ENCODE results near the gene PRAMEF12. TPM values are rescaled to one million over a fixed set of nuclear protein-coding genes. Genes with fewer than 3 reads are reported as not detected.

Gene PRAMEF12
- total RNA-seq, 4 donors from 2014 or later, result not detected

DNA sequence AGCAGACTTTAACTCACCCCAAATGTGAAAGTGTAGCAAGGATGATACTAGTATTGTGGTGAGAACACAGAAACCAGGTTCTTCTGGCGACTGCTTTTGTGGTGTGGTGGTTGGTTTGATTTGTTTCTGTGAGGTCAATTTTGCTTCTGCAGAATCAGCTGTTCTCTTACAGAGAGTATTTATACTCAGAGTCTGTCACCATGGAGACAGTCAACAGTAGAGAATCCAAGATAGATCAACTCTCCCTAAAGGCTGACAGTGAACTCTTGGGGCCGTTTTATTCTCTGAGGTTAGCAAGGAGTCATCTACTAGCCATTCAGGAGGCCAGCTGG lies 27.6 kb upstream of the PRAMEF12 start, which contains the start of gene CFAP107:
TSS of gene CFAP107 (plus strand) at position 209 of the 332 bp plus-strand sequence. CDS start 231 bp downstream, outside the sequence.
- no peak for DNase-seq
- Histone ChIP-seq H3K27ac (no peak within 1 kb of the TSS), H3K36me3 (no peaks in the 10 kb centered on the region), H3K4me3 (no peak within 1 kb of the TSS), H3K27me3 (peaks cover 6% of the 10 kb centered on the region), H3K9me3 (peaks cover 15 to 16% of the 10 kb centered on the region in 2 donors), H3K4me1 (no peaks in the 10 kb centered on the region)
- 10 to 12% methylated on average over 2 of the region's 2 CpGs for WGBS, 2 donors (ENCODE audit: low coverage in 1 of 2)
- in situ Hi-C loops (cut with MboI; ENCODE audit: low pct_ligation_motif_present in 1 of 4, low pct_unique_long_range_greater_than_20kb in 1 of 4, low sequenced_read_pairs in 3 of 4) (no loop called here), intact Hi-C loops (cut with DNase I; ENCODE audit: low total_unique reads) (no loop called here)
- TF ChIP-seq, protein P1, sequence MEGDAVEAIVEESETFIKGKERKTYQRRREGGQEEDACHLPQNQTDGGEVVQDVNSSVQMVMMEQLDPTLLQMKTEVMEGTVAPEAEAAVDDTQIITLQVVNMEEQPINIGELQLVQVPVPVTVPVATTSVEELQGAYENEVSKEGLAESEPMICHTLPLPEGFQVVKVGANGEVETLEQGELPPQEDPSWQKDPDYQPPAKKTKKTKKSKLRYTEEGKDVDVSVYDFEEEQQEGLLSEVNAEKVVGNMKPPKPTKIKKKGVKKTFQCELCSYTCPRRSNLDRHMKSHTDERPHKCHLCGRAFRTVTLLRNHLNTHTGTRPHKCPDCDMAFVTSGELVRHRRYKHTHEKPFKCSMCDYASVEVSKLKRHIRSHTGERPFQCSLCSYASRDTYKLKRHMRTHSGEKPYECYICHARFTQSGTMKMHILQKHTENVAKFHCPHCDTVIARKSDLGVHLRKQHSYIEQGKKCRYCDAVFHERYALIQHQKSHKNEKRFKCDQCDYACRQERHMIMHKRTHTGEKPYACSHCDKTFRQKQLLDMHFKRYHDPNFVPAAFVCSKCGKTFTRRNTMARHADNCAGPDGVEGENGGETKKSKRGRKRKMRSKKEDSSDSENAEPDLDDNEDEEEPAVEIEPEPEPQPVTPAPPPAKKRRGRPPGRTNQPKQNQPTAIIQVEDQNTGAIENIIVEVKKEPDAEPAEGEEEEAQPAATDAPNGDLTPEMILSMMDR (IDR thresholded peaks at IDR 0.05), result no peak
- TF ChIP-seq POLR2AphosphoS5 (IDR thresholded peaks at IDR 0.05) (no peak), EP300 (IDR thresholded peaks at IDR 0.05; ENCODE audit: low read depth) (no peak), POLR2A (IDR thresholded peaks at IDR 0.05) (no peak)

DNA sequence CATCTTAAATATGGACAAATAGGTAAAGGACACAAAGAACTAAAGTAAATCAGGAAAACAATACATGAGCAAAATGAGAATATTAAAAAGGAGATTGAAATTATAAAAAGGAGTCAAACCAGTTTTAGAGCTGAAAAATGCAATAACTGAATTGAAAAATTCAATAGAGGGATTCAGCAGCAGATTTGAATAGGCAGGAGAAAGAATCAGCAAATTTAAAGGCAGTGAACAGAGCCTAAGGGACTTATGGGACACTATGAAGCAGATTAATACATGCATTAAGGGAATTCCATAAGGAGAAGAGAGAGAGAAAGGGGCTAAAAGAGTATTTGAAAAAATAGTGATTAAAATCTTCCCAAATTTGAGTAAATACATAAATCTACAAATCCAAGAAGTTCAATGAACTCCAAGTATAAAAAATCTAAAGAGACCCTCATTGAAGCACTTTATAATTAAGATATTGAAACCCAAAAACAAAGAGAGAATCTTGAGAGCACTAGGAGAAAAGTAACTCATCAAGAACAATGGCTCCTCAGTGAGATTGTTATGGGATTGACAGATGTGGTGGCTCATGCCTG lies 24.7 kb upstream of the PRAMEF12 start:
- intact Hi-C loops (cut with DNase I; ENCODE audit: low total_unique reads) (no loop called here), in situ Hi-C loops (cut with MboI; ENCODE audit: low pct_ligation_motif_present in 1 of 4, low pct_unique_long_range_greater_than_20kb in 1 of 4, low sequenced_read_pairs in 3 of 4) (no loop called here)

DNA sequence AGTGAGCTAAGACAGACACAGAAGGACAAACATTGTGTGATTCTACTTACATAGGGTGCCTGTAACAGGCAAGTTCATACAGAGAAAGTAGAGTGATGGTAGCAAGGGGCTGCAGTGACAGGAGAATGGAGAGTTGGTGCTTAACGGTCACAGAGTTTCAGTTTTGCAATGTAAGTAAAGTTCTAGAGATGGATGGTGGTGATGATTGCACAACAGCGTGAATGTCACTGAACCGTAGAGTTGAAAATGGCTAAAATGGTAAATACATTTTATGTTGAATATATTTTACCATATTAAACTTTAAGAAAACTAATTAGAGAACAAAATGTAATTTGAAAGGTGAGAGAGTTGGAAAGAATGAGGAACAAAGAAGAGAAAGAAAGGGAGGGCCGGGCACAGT lies 18.8 kb upstream of the PRAMEF12 start:
- DNase-seq, result no peak
- peaks cover 6% of the 10 kb centered on the region for H3K27me3 ChIP-seq
- in situ Hi-C loops (cut with MboI; ENCODE audit: low pct_ligation_motif_present in 1 of 4, low pct_unique_long_range_greater_than_20kb in 1 of 4, low sequenced_read_pairs in 3 of 4) (no loop called here), intact Hi-C loops (cut with DNase I; ENCODE audit: low total_unique reads) (no loop called here)
- no peaks in the 10 kb centered on the region for H3K36me3 ChIP-seq
- no peak overlapping the region for H3K4me3 ChIP-seq
- H3K27ac ChIP-seq, result no peak overlapping the region
- H3K4me1 ChIP-seq, result no peaks in the 10 kb centered on the region
- H3K9me3 ChIP-seq, result no peaks in the 10 kb centered on the region
- TF ChIP-seq POLR2A (IDR thresholded peaks at IDR 0.05) (no peak), EP300 (IDR thresholded peaks at IDR 0.05; ENCODE audit: low read depth) (no peak), POLR2AphosphoS5 (IDR thresholded peaks at IDR 0.05) (no peak)
- TF ChIP-seq, protein P1 (IDR thresholded peaks at IDR 0.05), result no peak
- 79 to 89% methylated on average over 4 of the region's 4 CpGs for WGBS, 2 donors (ENCODE audit: low coverage in 1 of 2)

More for the DNA sequence above, 24.7 kb upstream of the PRAMEF12 start:
- Histone ChIP-seq H3K9me3 (peaks cover 15 to 16% of the 10 kb centered on the region in 2 donors), H3K27me3 (peaks cover 6% of the 10 kb centered on the region), H3K36me3 (no peaks in the 10 kb centered on the region), H3K27ac (no peak overlapping the region), H3K4me3 (no peak overlapping the region), H3K4me1 (no peaks in the 10 kb centered on the region)
- TF ChIP-seq EP300 (IDR thresholded peaks at IDR 0.05; ENCODE audit: low read depth) (no peak), POLR2A (IDR thresholded peaks at IDR 0.05) (no peak), POLR2AphosphoS5 (IDR thresholded peaks at IDR 0.05) (no peak)
- TF ChIP-seq, protein P1 (IDR thresholded peaks at IDR 0.05), result no peak
- DNase-seq, result no peak

DNA sequence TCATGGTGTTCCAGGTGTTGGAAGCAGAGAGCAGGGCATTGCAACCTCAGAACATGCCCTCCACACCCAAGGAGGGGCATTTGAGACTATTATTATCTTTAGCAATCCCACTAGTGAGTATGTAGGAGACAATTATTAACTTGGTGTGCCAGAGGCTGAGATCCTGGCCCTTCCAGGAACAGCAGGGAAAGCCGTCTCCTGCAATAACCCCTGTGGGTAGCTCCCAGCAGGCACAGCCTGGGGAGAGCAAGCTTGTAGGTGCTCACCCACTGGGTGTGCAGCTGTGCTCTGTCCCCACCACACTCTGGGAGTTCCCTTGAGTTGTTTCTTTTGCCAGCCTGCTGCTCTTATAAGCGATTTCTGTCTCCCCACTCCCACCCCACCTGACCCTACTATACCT lies 17.3 kb upstream of the PRAMEF12 start:
- intact Hi-C loops (cut with DNase I; ENCODE audit: low total_unique reads) (no loop called here), in situ Hi-C loops (cut with MboI; ENCODE audit: low pct_ligation_motif_present in 1 of 4, low pct_unique_long_range_greater_than_20kb in 1 of 4, low sequenced_read_pairs in 3 of 4) (no loop called here)
- no peaks in the 10 kb centered on the region for H3K27me3 ChIP-seq
- no peaks in the 10 kb centered on the region for H3K36me3 ChIP-seq
- DNase-seq, result no peak
- H3K27ac ChIP-seq, result no peak overlapping the region
- TF ChIP-seq EP300 (IDR thresholded peaks at IDR 0.05; ENCODE audit: low read depth), result no peak
- TF ChIP-seq, protein P1 (IDR thresholded peaks at IDR 0.05), result no peak
- TF ChIP-seq POLR2AphosphoS5 (IDR thresholded peaks at IDR 0.05), result no peak
- no peak for TF ChIP-seq POLR2A (IDR thresholded peaks at IDR 0.05)
- no peaks in the 10 kb centered on the region for H3K4me1 ChIP-seq
- no peak overlapping the region for H3K4me3 ChIP-seq
- H3K9me3 ChIP-seq, result no peaks in the 10 kb centered on the region
- 61% methylated on average over 2 of the region's 2 CpGs; no CpG with 5 or more reads in 1 of the 2 donors for WGBS, 2 donors (ENCODE audit: low coverage in 1 of 2)

Measured in transverse colon (tissue), 4 donors.